ENCODE measurements around the gene PLA2G4A.

- TF ChIP-seq CTCF (conservative IDR thresholded peaks at IDR 0.05; ENCODE audit: low read length) (no peak), EZH2phosphoT487 (IDR thresholded peaks at IDR 0.05; ENCODE audit: borderline replicate concordance) (no peak)
Measured at GRCh38 chr1:186858923-186859322, 30.2 kb downstream of the PLA2G4A start.

Measured in Loucy (cell line).